Vagina (tissue), 2 donors: ENCODE results near the gene CHPT1. TPM values are rescaled to one million over a fixed set of nuclear protein-coding genes. Genes with fewer than 3 reads are reported as not detected.

ENCODE experiments used
- DNase-seq, 2 donors: peaks; one replicate each; pipeline ENCODE4 v3.0.0-alpha.2; 2017; ENCODE audit errors: extremely low spot score in 2 of 2
- H3K27ac ChIP-seq: fragments of 200-600 bp; sonication (generic); one replicate; pipeline ENCODE4 v1.5.1; 2019
- H3K27me3 ChIP-seq: fragments of 200-600 bp; sonication (generic); one replicate; pipeline ENCODE4 v1.5.1; 2019
- H3K36me3 ChIP-seq, 2 donors: fragments of 200-600 bp; sonication (generic); one replicate each; pipeline ENCODE4 v1.5.1; 2017 to 2019
- H3K4me1 ChIP-seq: fragments of 200-600 bp; sonication (generic); one replicate; pipeline ENCODE4 v1.5.1; 2019
- H3K4me3 ChIP-seq, 2 donors: fragments of 200-600 bp; sonication (generic); 1 replicate in 1 of 2; 2 replicates in 1 of 2; pipeline ENCODE4 v1.5.1; 2016 to 2019
- H3K9me3 ChIP-seq: fragments of 200-600 bp; sonication (generic); one replicate; pipeline ENCODE4 v1.5.1; 2019
- CTCF ChIP-seq, 3 experiments: fragments of 450-650 bp in 2 of 3; fragments of 200-600 bp in 1 of 3; sonication (generic) in 1 of 3; IDR thresholded peaks; one replicate each; pipeline ENCODE4 v1.5.1; 2017 to 2019; ENCODE audit warnings: antibody characterized with exemption in 3 of 3, mild to moderate bottlenecking in 2 of 3, moderate library complexity in 2 of 3
- POLR2A ChIP-seq, 2 donors: fragments of 450-650 bp; IDR thresholded peaks; one replicate each; pipeline ENCODE4 v1.6.1; 2017; ENCODE audit warnings: antibody characterized with exemption in 2 of 2, mild to moderate bottlenecking in 2 of 2, moderate library complexity in 2 of 2
- POLR2AphosphoS5 ChIP-seq, 2 donors: sonication (generic); formaldehyde crosslinking; IDR thresholded peaks; one replicate each; pipeline ENCODE4 v1.9.0; 2017; ENCODE audit warnings: antibody characterized with exemption in 2 of 2, mild to moderate bottlenecking in 2 of 2, low read depth in 1 of 2; ENCODE audit not compliant: insufficient read depth in 1 of 2
- intact Hi-C: fragments of 100-400 bp; cut with DNase I; formaldehyde crosslinking; loops from one replicate; pipeline ENCODE4 v1.15.1; 2023
- total RNA-seq: library from RNA; depleted of rRNA; stranded (reverse); fragments of >200 nt; gene quantifications from one replicate; pipeline ENCODE4 v1.2.3, GENCODE V29; 2016

The CHPT1 gene
- total RNA-seq, 1 donor from 2014 or later = 84.7 TPM

GRCh38 chr12:101749657-101750056 lies 52.2 kb downstream of the CHPT1 start:
- no peak for DNase-seq
- intact Hi-C loops = loop anchor here (10.0 kb wide), 1 partner anchor 335 kb away; no protein-coding TSS in a partner anchor
- Histone ChIP-seq H3K4me1 (no peaks in the 10 kb centered on the region), H3K27ac (no peak overlapping the region), H3K36me3 (peaks cover 0 to 35% of the 10 kb centered on the region in 2 donors), H3K27me3 (no peaks in the 10 kb centered on the region), H3K9me3 (no peaks in the 10 kb centered on the region), H3K4me3 (no peak overlapping the region)
- TF ChIP-seq CTCF (IDR thresholded peaks at IDR 0.05) (no peak), POLR2AphosphoS5 (IDR thresholded peaks at IDR 0.05; ENCODE audit: insufficient read depth in 1 of 2, low read depth in 1 of 2) (no peak), POLR2A (IDR thresholded peaks at IDR 0.05) (no peak)

GRCh38 chr12:101750152-101750551 lies 52.7 kb downstream of the CHPT1 start:
- Histone ChIP-seq H3K4me1 (no peaks in the 10 kb centered on the region), H3K27ac (no peak overlapping the region), H3K4me3 (no peak overlapping the region), H3K9me3 (no peaks in the 10 kb centered on the region), H3K36me3 (peaks cover 0 to 35% of the 10 kb centered on the region in 2 donors), H3K27me3 (no peaks in the 10 kb centered on the region)
- no peak for DNase-seq
- intact Hi-C loops = loop anchor here (10.0 kb wide), 1 partner anchor 335 kb away; no protein-coding TSS in a partner anchor
- TF ChIP-seq POLR2AphosphoS5 (IDR thresholded peaks at IDR 0.05; ENCODE audit: insufficient read depth in 1 of 2, low read depth in 1 of 2) (no peak), POLR2A (IDR thresholded peaks at IDR 0.05) (no peak), CTCF (IDR thresholded peaks at IDR 0.05) (no peak)

- no peak for DNase-seq
- H3K4me1 ChIP-seq = peaks cover 7% of the 10 kb centered on the region
- peaks cover 0 to 20% of the 10 kb centered on the region in 2 donors for H3K36me3 ChIP-seq
- H3K4me3 ChIP-seq = no peak overlapping the region
- intact Hi-C loops = loop anchor here (10.0 kb wide), 1 partner anchor 345 kb away; no protein-coding TSS in a partner anchor
- no peak overlapping the region for H3K27ac ChIP-seq
- TF ChIP-seq POLR2AphosphoS5 (IDR thresholded peaks at IDR 0.05; ENCODE audit: insufficient read depth in 1 of 2, low read depth in 1 of 2) (no peak), POLR2A (IDR thresholded peaks at IDR 0.05) (no peak), CTCF (IDR thresholded peaks at IDR 0.05) (peak; percentile 41 to 59 (median 47))
- no peaks in the 10 kb centered on the region for H3K27me3 ChIP-seq
- H3K9me3 ChIP-seq = no peaks in the 10 kb centered on the region
Observed at GRCh38 chr12:101759396-101760047, 62.1 kb downstream of the CHPT1 start.

- Histone ChIP-seq H3K36me3 (peaks cover 0 to 24% of the 10 kb centered on the region in 2 donors), H3K27ac (no peak overlapping the region), H3K27me3 (no peaks in the 10 kb centered on the region), H3K9me3 (no peaks in the 10 kb centered on the region), H3K4me1 (peaks cover 9% of the 10 kb centered on the region), H3K4me3 (no peak overlapping the region)
- intact Hi-C loops = no loop called here
- TF ChIP-seq POLR2A (IDR thresholded peaks at IDR 0.05) (no peak), POLR2AphosphoS5 (IDR thresholded peaks at IDR 0.05; ENCODE audit: insufficient read depth in 1 of 2, low read depth in 1 of 2) (no peak), CTCF (IDR thresholded peaks at IDR 0.05) (no peak)
- DNase-seq = no peak
Observed at GRCh38 chr12:101761350-101761749, 63.9 kb downstream of the CHPT1 start.

GRCh38 chr12:101761781-101762180 lies 64.3 kb downstream of the CHPT1 start:
- intact Hi-C loops = no loop called here
- Histone ChIP-seq H3K4me1 (peaks cover 9% of the 10 kb centered on the region), H3K4me3 (no peak overlapping the region), H3K27ac (no peak overlapping the region), H3K27me3 (no peaks in the 10 kb centered on the region), H3K9me3 (no peaks in the 10 kb centered on the region), H3K36me3 (peaks cover 0 to 24% of the 10 kb centered on the region in 2 donors)
- TF ChIP-seq POLR2A (IDR thresholded peaks at IDR 0.05) (no peak), CTCF (IDR thresholded peaks at IDR 0.05) (no peak), POLR2AphosphoS5 (IDR thresholded peaks at IDR 0.05; ENCODE audit: insufficient read depth in 1 of 2, low read depth in 1 of 2) (no peak)
- no peak for DNase-seq
